ENCODE measurements around the gene LRRC7. TPM values are rescaled to one million over a fixed set of nuclear protein-coding genes. Genes with fewer than 3 reads are reported as not detected.
"Not testable (repeated sequence)": the region's sequence is repeated elsewhere in the genome, so short reads cannot be mapped to it uniquely, and the experiment has no call there.

The LRRC7 gene
- total RNA-seq, 4 donors from 2014 or later = 0.62 to 2.1 (median 1.3) TPM

DNA sequence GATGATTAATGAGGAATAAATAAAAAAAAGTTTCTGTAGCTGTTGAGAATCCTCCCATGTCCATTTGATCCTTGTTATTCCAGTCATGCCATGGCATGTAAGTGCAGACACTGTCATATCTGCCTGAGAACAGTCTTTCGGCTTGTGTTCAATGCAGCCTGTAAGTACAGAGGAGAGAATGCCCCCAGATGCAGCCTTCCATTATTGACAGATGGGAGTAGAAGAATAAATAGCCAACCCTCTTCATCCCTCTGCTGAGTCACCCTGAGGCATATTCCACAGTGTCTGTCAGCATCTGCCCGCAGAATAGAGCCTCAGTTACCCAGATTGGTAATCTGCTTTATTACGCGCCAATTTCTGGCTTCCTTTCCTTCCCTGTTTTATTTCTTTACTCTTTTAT, 139.4 kb downstream of the LRRC7 start:
- Histone ChIP-seq H3K4me3 (no peak overlapping the region), H3K36me3 (no peaks in the 10 kb centered on the region), H3K4me1 (peaks cover 0 to 12% of the 10 kb centered on the region in 2 donors), H3K9me3 (no peaks in the 10 kb centered on the region), H3K27me3 (no peaks in the 10 kb centered on the region), H3K27ac (no peak overlapping the region)
- intact Hi-C loops (cut with DNase I; ENCODE audit: low total_unique reads) = no loop called here
- in situ Hi-C loops (cut with MboI; ENCODE audit: low sequenced_read_pairs in 4 of 4) = no loop called here
- TF ChIP-seq, protein P1, sequence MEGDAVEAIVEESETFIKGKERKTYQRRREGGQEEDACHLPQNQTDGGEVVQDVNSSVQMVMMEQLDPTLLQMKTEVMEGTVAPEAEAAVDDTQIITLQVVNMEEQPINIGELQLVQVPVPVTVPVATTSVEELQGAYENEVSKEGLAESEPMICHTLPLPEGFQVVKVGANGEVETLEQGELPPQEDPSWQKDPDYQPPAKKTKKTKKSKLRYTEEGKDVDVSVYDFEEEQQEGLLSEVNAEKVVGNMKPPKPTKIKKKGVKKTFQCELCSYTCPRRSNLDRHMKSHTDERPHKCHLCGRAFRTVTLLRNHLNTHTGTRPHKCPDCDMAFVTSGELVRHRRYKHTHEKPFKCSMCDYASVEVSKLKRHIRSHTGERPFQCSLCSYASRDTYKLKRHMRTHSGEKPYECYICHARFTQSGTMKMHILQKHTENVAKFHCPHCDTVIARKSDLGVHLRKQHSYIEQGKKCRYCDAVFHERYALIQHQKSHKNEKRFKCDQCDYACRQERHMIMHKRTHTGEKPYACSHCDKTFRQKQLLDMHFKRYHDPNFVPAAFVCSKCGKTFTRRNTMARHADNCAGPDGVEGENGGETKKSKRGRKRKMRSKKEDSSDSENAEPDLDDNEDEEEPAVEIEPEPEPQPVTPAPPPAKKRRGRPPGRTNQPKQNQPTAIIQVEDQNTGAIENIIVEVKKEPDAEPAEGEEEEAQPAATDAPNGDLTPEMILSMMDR (IDR thresholded peaks at IDR 0.05 in 4 of 5, conservative IDR thresholded peaks at IDR 0.05 in 1 of 5) = no peak
- TF ChIP-seq POLR2A (IDR thresholded peaks at IDR 0.05) = no peak
- no peak for ATAC-seq
- no peak for DNase-seq

DNA sequence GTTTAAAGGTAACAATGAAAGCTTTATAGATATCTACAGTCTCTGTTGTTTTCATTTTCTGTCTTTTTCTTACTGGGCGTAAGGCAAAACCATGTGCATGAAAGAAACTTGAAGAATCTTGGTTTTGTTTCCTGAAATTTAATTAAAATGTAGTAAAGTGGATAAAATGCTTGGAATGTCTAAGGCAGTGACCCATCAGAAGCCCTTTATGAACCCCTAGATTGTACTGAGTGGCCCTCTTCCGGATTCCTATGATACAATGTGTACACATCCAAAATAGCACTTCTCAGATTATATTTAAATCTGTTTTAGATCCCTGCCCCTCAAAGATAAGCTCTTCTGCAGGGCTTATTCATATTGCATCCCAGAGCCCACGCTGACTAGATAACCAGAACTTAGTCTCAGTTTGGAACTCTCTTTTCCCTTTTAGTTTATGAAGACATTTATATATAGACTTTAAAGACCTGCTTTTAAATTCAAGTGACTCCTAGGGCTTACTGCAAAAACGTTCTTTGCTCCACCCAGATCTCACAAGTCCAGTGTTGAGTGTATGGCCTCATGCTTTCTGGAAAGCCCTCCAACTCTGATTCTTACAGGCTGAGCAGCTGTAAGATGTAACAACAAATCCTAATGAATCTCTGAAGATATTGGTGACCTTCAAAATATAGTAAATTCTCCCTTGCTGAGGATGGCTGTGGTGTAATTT, 142.9 kb downstream of the LRRC7 start:
- in situ Hi-C loops (cut with MboI; ENCODE audit: low sequenced_read_pairs in 4 of 4) = no loop called here
- no peak for ATAC-seq
- Histone ChIP-seq H3K27me3 (no peaks in the 10 kb centered on the region), H3K27ac (no peak overlapping the region), H3K4me3 (no peak overlapping the region), H3K36me3 (no peaks in the 10 kb centered on the region), H3K4me1 (peaks cover 0 to 12% of the 10 kb centered on the region in 2 donors), H3K9me3 (no peaks in the 10 kb centered on the region)
- intact Hi-C loops (cut with DNase I; ENCODE audit: low total_unique reads) = no loop called here
- DNase-seq = no peak
- TF ChIP-seq, protein P1 (IDR thresholded peaks at IDR 0.05 in 4 of 5, conservative IDR thresholded peaks at IDR 0.05 in 1 of 5) = no peak
- no peak for TF ChIP-seq POLR2A (IDR thresholded peaks at IDR 0.05)

DNA sequence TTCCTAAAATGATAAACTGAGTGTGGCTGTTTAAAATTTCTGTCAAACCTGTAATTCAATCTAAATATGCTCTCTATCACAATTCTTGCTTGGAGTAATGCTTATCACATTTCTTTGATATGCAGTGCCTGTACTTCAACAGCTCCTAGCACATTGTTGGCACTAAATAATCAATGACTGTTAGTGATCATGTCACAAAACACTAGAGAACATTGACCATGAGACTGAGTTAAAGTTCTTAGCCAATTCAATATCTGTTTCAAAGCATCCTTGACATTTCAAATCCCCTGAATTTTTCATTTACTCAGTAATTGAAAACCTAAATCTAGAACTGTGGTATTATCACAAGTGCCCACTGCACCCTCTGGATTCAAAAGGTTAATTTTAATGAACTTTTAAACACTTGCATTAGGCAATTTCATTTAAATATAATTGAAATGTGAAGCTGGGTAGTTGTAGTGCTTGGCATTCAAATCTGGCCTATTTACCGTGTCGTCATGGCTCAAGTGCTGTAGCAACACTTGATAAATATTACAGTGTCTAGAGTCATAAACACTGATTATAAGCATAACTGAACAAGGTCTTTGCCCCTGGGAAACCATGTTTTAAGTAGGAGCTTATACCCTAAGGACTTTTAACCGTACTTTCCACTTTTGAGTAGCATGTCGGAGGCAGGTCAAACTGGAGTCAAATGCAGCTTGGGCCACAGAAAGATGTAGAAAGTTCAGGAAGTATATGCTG, 143.6 kb downstream of the LRRC7 start:
- intact Hi-C loops (cut with DNase I; ENCODE audit: low total_unique reads) (no loop called here), in situ Hi-C loops (cut with MboI; ENCODE audit: low sequenced_read_pairs in 4 of 4) (no loop called here)
- DNase-seq = no peak
- Histone ChIP-seq H3K4me1 (peaks cover 0 to 12% of the 10 kb centered on the region in 2 donors), H3K27ac (no peak overlapping the region), H3K27me3 (no peaks in the 10 kb centered on the region), H3K4me3 (no peak overlapping the region), H3K9me3 (no peaks in the 10 kb centered on the region), H3K36me3 (no peaks in the 10 kb centered on the region)
- TF ChIP-seq POLR2A (IDR thresholded peaks at IDR 0.05) = no peak
- TF ChIP-seq, protein P1 (IDR thresholded peaks at IDR 0.05 in 4 of 5, conservative IDR thresholded peaks at IDR 0.05 in 1 of 5) = no peak
- no peak for ATAC-seq

DNA sequence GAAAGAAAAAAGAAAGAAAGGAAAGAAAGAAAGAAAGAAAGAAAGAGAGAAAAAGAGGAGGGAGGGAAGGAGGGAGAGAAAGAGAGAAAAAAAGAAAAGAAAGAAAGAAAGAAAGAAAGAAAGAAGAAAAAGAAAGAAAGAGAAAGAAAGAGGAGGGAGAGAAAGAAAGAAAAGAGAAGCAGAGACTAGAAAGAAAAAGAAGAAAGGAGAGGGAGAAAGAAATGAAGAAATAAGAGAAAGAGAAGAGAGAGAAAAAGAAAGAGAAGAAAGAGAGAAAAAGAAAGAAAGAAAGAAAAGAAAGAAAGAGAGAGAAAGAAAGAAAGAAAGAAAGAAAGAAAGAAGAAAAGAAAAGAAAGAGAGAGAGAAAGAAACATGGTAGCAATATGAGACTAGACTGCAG, 150.1 kb downstream of the LRRC7 start:
- intact Hi-C loops (cut with DNase I; ENCODE audit: low total_unique reads); H3K27ac ChIP-seq; ATAC-seq; H3K27me3 ChIP-seq; H3K9me3 ChIP-seq; H3K36me3 ChIP-seq; H3K4me1 ChIP-seq; DNase-seq; H3K4me3 ChIP-seq; in situ Hi-C loops (cut with MboI; ENCODE audit: low sequenced_read_pairs in 4 of 4): not testable (repeated sequence)

DNA sequence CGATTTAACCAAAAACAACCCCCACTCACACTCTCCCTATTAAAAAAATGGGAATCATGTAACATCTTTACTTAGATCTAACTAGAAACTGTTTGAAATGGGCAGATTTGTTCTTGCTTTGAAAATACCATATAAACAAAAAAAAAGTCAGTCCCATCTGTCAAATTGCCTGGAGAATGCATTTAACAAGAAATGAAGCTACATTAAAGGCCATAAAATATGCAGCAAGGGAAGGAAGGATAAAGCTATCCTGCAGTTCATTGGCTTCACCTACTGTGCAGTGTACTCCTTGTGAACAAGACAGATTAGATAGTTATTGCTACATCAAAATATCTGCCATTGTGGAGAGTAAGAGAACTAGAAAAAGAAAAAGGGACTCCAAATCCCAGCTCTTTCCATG, 160.5 kb downstream of the LRRC7 start:
- Histone ChIP-seq H3K36me3 (no peaks in the 10 kb centered on the region), H3K9me3 (no peaks in the 10 kb centered on the region), H3K4me3 (no peak overlapping the region), H3K27me3 (no peaks in the 10 kb centered on the region), H3K27ac (no peak overlapping the region), H3K4me1 (no peaks in the 10 kb centered on the region)
- no peak for DNase-seq
- TF ChIP-seq POLR2A (IDR thresholded peaks at IDR 0.05) = no peak
- TF ChIP-seq, protein P1 (IDR thresholded peaks at IDR 0.05 in 4 of 5, conservative IDR thresholded peaks at IDR 0.05 in 1 of 5) = no peak
- no peak for ATAC-seq
- in situ Hi-C loops (cut with MboI; ENCODE audit: low sequenced_read_pairs in 4 of 4) (loop anchor here in 1 of 4 donors (25.0 kb wide), 2 partner anchors 1141 to 1266 kb away; no protein-coding TSS in a partner anchor), intact Hi-C loops (cut with DNase I; ENCODE audit: low total_unique reads) (no loop called here)

Data from gastrocnemius medialis (tissue), 4 donors.